ENCODE results near the gene CASP8. TPM values are rescaled to one million over a fixed set of nuclear protein-coding genes. Genes with fewer than 3 reads are reported as not detected.

CASP8 gene
- total and polyA plus RNA-seq, 5 donors from 2014 or later: 63.8 to 254 (median 96.1) TPM

DNA sequence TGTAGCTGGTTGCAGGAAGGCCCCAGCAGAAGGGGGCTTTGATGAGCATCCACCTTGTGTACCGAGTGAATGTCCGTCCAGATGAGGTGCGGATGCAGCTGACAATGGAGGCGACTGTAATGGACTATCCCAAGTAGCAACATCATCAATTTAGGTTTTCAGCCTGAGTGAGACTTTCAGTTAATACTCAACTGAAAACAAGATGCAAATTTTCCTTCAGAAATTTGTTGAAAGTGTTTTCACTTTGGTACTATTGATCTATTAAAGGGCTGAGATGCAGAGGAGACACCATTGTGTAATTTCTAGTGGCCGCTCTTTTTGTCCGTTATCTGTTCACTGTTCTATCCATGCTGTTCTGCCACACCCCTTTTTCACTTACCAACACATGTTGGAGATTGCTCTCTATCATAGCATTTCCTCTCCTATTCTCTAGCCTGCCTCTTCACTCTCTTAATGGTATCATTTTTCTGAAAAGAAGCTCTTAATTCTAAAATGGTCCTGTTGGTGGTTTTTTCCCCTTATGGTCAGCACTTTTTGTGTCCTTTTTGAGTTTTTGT, 12.0 kb upstream of the CASP8 start:
- Mint-ChIP-seq H3K4me1 (peaks cover 35 to 89% (median 66%) of the 10 kb centered on the region in 4 donors), H3K27me3 (no peaks in the 10 kb centered on the region), H3K27ac (peak overlapping the region; percentile 2 to 64 (median 3)), H3K4me3 (peak overlapping the region in 1 of 4 donors; percentile 17), H3K9me3 (peaks cover 0 to 3% (median 0%) of the 10 kb centered on the region in 7 donors), H3K36me3 (peaks cover 33% of the 10 kb centered on the region)
- DNase-seq (no peak), ATAC-seq (ENCODE audit: low read depth in 2 of 2) (no peak)
- no peaks in the 10 kb centered on the region for H3K27me3 ChIP-seq (ENCODE audit: control insufficient read depth, insufficient read depth, low read length)
- no peaks in the 10 kb centered on the region for H3K9me3 ChIP-seq (ENCODE audit: control insufficient read depth in 2 of 2, low read length in 2 of 2)
- H3K4me3 ChIP-seq (ENCODE audit: low read depth, low read length): no peak overlapping the region
- no peaks in the 10 kb centered on the region for H3K36me3 ChIP-seq (ENCODE audit: control insufficient read depth, insufficient read depth, low read length)
- no peak overlapping the region for H3K27ac ChIP-seq (ENCODE audit: insufficient read depth, low read length, poor library complexity, severe bottlenecking)
- H3K4me1 ChIP-seq (ENCODE audit: control insufficient read depth, insufficient read depth, low read length, poor library complexity, severe bottlenecking): peaks cover 25% of the 10 kb centered on the region

DNA sequence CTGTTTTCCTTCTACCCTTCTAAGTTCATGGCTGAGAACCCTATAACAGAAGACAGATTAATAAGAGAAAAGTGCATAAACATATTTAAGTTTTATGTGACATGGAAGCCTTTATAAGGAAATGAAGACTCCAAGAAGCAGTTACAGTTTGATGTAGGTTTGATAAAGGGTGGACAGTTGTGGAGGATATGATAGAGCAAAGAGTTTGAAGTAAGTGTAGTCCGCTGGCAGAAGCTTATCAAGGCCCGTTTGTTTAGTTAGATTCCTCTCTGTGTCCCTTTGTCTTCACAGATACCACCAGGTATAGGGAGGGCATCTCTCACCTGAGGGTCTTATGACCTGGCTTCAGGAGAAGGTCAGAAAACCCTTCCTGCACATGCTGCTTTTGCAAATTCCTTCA, 10.4 kb upstream of the CASP8 start:
- ATAC-seq (ENCODE audit: low read depth in 2 of 2) (no peak), DNase-seq (no peak)
- Mint-ChIP-seq H3K36me3 (peaks cover 37% of the 10 kb centered on the region), H3K9me3 (peaks cover 0 to 3% (median 0%) of the 10 kb centered on the region in 7 donors), H3K4me1 (peaks cover 32 to 89% (median 67%) of the 10 kb centered on the region in 4 donors), H3K27me3 (no peaks in the 10 kb centered on the region), H3K4me3 (peak overlapping the region in 1 of 4 donors; percentile 48), H3K27ac (peak overlapping the region; percentile 53 to 93 (median 79))
- Histone ChIP-seq H3K36me3 (ENCODE audit: control insufficient read depth, insufficient read depth, low read length) (no peaks in the 10 kb centered on the region), H3K4me3 (ENCODE audit: low read depth, low read length) (no peak overlapping the region), H3K27ac (ENCODE audit: insufficient read depth, low read length, poor library complexity, severe bottlenecking) (no peak overlapping the region), H3K4me1 (ENCODE audit: control insufficient read depth, insufficient read depth, low read length, poor library complexity, severe bottlenecking) (peaks cover 40% of the 10 kb centered on the region), H3K27me3 (ENCODE audit: control insufficient read depth, insufficient read depth, low read length) (no peaks in the 10 kb centered on the region), H3K9me3 (ENCODE audit: control insufficient read depth in 2 of 2, low read length in 2 of 2) (no peaks in the 10 kb centered on the region)

GRCh38 chr2:201250741-201251140, 9.6 kb upstream of the CASP8 start:
- no peaks in the 10 kb centered on the region for H3K36me3 ChIP-seq (ENCODE audit: control insufficient read depth, insufficient read depth, low read length)
- H3K4me1 ChIP-seq (ENCODE audit: control insufficient read depth, insufficient read depth, low read length, poor library complexity, severe bottlenecking): peaks cover 48% of the 10 kb centered on the region
- no peak overlapping the region for H3K27ac ChIP-seq (ENCODE audit: insufficient read depth, low read length, poor library complexity, severe bottlenecking)
- H3K9me3 Mint-ChIP-seq: peaks cover 0 to 3% (median 0%) of the 10 kb centered on the region in 7 donors
- H3K27ac Mint-ChIP-seq: peak overlapping the region; percentile 12 to 94 (median 78)
- no peaks in the 10 kb centered on the region for H3K27me3 Mint-ChIP-seq
- peaks cover 32 to 88% (median 70%) of the 10 kb centered on the region in 4 donors for H3K4me1 Mint-ChIP-seq
- H3K4me3 Mint-ChIP-seq: peak overlapping the region in 3 of 4 donors; percentile 0 to 48 (median 17)
- no peaks in the 10 kb centered on the region for H3K9me3 ChIP-seq (ENCODE audit: control insufficient read depth in 2 of 2, low read length in 2 of 2)
- DNase-seq: no peak
- no peaks in the 10 kb centered on the region for H3K27me3 ChIP-seq (ENCODE audit: control insufficient read depth, insufficient read depth, low read length)
- H3K36me3 Mint-ChIP-seq: peaks cover 37% of the 10 kb centered on the region
- no peak for ATAC-seq (ENCODE audit: low read depth in 2 of 2)
- H3K4me3 ChIP-seq (ENCODE audit: low read depth, low read length): no peak overlapping the region

- ATAC-seq (ENCODE audit: low read depth in 2 of 2): no peak
- Mint-ChIP-seq H3K27ac (peak overlapping the region; percentile 90 to 95 (median 94)), H3K9me3 (peaks cover 0 to 3% (median 0%) of the 10 kb centered on the region in 7 donors), H3K4me1 (peaks cover 31 to 94% (median 66%) of the 10 kb centered on the region in 4 donors), H3K27me3 (peaks cover 9% of the 10 kb centered on the region), H3K4me3 (peak overlapping the region; percentile 45 to 70 (median 64)), H3K36me3 (peaks cover 24% of the 10 kb centered on the region)
- Histone ChIP-seq H3K4me3 (ENCODE audit: low read depth, low read length) (peak overlapping the region; percentile 4), H3K36me3 (ENCODE audit: control insufficient read depth, insufficient read depth, low read length) (no peaks in the 10 kb centered on the region), H3K27me3 (ENCODE audit: control insufficient read depth, insufficient read depth, low read length) (no peaks in the 10 kb centered on the region), H3K27ac (ENCODE audit: insufficient read depth, low read length, poor library complexity, severe bottlenecking) (peak overlapping the region; percentile 98), H3K4me1 (ENCODE audit: control insufficient read depth, insufficient read depth, low read length, poor library complexity, severe bottlenecking) (peaks cover 75% of the 10 kb centered on the region), H3K9me3 (ENCODE audit: control insufficient read depth in 2 of 2, low read length in 2 of 2) (no peaks in the 10 kb centered on the region)
- no peak for DNase-seq
Observed at GRCh38 chr2:201254081-201254730, 6.1 kb upstream of the CASP8 start.

- H3K9me3 Mint-ChIP-seq: peaks cover 0 to 3% (median 0%) of the 10 kb centered on the region in 7 donors
Observed at GRCh38 chr2:201255408-201256033, 4.8 kb upstream of the CASP8 start.

GRCh38 chr2:201256082-201256481, 4.3 kb upstream of the CASP8 start:
- peak overlapping the region; percentile 96 to 99 (median 98) for H3K27ac Mint-ChIP-seq
- Histone ChIP-seq H3K4me1 (ENCODE audit: control insufficient read depth, insufficient read depth, low read length, poor library complexity, severe bottlenecking) (peaks cover 86% of the 10 kb centered on the region), H3K36me3 (ENCODE audit: control insufficient read depth, insufficient read depth, low read length) (no peaks in the 10 kb centered on the region), H3K9me3 (ENCODE audit: control insufficient read depth in 2 of 2, low read length in 2 of 2) (no peaks in the 10 kb centered on the region), H3K27me3 (ENCODE audit: control insufficient read depth, insufficient read depth, low read length) (no peaks in the 10 kb centered on the region), H3K4me3 (ENCODE audit: low read depth, low read length) (peak overlapping the region; percentile 44), H3K27ac (ENCODE audit: insufficient read depth, low read length, poor library complexity, severe bottlenecking) (peak overlapping the region; percentile 98)
- DNase-seq: no peak
- H3K27me3 Mint-ChIP-seq: peaks cover 9% of the 10 kb centered on the region
- peak overlapping the region in 2 of 4 donors; percentile 40 to 90 for H3K4me3 Mint-ChIP-seq
- peaks cover 13% of the 10 kb centered on the region for H3K36me3 Mint-ChIP-seq
- peaks cover 0 to 3% (median 0%) of the 10 kb centered on the region in 7 donors for H3K9me3 Mint-ChIP-seq
- ATAC-seq (ENCODE audit: low read depth in 2 of 2): no peak
- H3K4me1 Mint-ChIP-seq: peaks cover 20 to 88% (median 53%) of the 10 kb centered on the region in 4 donors

More at GRCh38 chr2:201255408-201256033, 4.8 kb upstream of the CASP8 start:
- peaks cover 16% of the 10 kb centered on the region for H3K36me3 Mint-ChIP-seq
- Histone ChIP-seq H3K36me3 (ENCODE audit: control insufficient read depth, insufficient read depth, low read length) (no peaks in the 10 kb centered on the region), H3K4me1 (ENCODE audit: control insufficient read depth, insufficient read depth, low read length, poor library complexity, severe bottlenecking) (peaks cover 86% of the 10 kb centered on the region), H3K9me3 (ENCODE audit: control insufficient read depth in 2 of 2, low read length in 2 of 2) (no peaks in the 10 kb centered on the region), H3K4me3 (ENCODE audit: low read depth, low read length) (peak overlapping the region; percentile 44), H3K27ac (ENCODE audit: insufficient read depth, low read length, poor library complexity, severe bottlenecking) (peak overlapping the region; percentile 98), H3K27me3 (ENCODE audit: control insufficient read depth, insufficient read depth, low read length) (no peaks in the 10 kb centered on the region)
- H3K27ac Mint-ChIP-seq: peak overlapping the region; percentile 96 to 99 (median 98)
- H3K4me1 Mint-ChIP-seq: peaks cover 20 to 93% (median 58%) of the 10 kb centered on the region in 4 donors
- H3K4me3 Mint-ChIP-seq: peak overlapping the region in 2 of 4 donors; percentile 45 to 65
- DNase-seq: no peak
- H3K27me3 Mint-ChIP-seq: peaks cover 9% of the 10 kb centered on the region
- ATAC-seq (ENCODE audit: low read depth in 2 of 2): no peak

- peaks cover 14 to 80% (median 45%) of the 10 kb centered on the region in 4 donors for H3K4me1 Mint-ChIP-seq
- H3K27me3 ChIP-seq (ENCODE audit: control insufficient read depth, insufficient read depth, low read length): no peaks in the 10 kb centered on the region
- peak overlapping the region; percentile 96 to 99 (median 98) for H3K27ac Mint-ChIP-seq
- peak; percentile 42 to 69 (median 68) for DNase-seq
- ATAC-seq (ENCODE audit: low read depth in 2 of 2): peak; percentile 7 to 9
- peak overlapping the region; percentile 88 to 100 (median 92) for H3K4me3 Mint-ChIP-seq
- peaks cover 18% of the 10 kb centered on the region for H3K36me3 Mint-ChIP-seq
- peaks cover 85% of the 10 kb centered on the region for H3K4me1 ChIP-seq (ENCODE audit: control insufficient read depth, insufficient read depth, low read length, poor library complexity, severe bottlenecking)
- H3K9me3 Mint-ChIP-seq: no peaks in the 10 kb centered on the region
- no peaks in the 10 kb centered on the region for H3K9me3 ChIP-seq (ENCODE audit: control insufficient read depth in 2 of 2, low read length in 2 of 2)
- peak overlapping the region; percentile 98 for H3K27ac ChIP-seq (ENCODE audit: insufficient read depth, low read length, poor library complexity, severe bottlenecking)
- H3K36me3 ChIP-seq (ENCODE audit: control insufficient read depth, insufficient read depth, low read length): no peaks in the 10 kb centered on the region
- H3K4me3 ChIP-seq (ENCODE audit: low read depth, low read length): peak overlapping the region; percentile 100
- peaks cover 9% of the 10 kb centered on the region for H3K27me3 Mint-ChIP-seq
Observed at GRCh38 chr2:201257381-201257955, 2.9 kb upstream of the CASP8 start.
